ENCODE results near the gene ZNF879.

Gene ZNF879

DNA sequence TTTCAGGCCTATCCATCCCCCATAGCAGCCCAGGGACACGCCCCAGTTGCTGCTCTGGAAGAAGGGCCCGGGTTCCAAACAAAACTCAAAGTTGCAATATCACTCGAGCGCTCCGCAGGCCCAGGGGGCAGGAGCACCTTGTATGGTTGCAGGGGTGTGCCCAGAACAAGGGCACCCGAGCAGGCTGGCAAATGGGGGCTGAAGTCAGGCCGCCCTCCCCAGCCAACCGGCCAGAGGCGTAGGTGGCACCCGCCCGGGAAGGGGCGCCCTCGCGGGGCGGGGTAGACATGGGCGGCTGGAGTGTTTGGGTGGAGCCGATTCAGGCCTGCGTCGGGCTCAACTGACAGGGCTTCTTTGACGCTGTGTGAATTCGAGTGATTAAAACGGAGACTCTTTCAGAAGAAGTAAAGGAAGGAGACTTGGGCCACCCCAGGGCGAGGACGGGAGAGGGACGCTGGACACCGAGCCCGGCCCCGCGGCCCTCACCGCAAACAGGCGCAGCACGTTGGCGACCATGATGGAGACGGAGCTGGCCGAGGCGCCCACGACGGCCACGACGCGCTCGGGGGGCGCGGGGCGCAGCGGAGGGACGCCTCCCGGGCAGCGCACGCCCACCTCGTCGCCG is 29.5 kb upstream of the ZNF879 start:
- no peaks in the 10 kb centered on the region for H3K9me3 ChIP-seq (ENCODE audit: insufficient read depth, low read length, severe bottlenecking)
- H3K4me2 ChIP-seq (ENCODE audit: insufficient read depth, low read length) = no peak overlapping the region
- ATAC-seq (ENCODE audit: insufficient read depth, low read depth) (no peak), DNase-seq (no peak)
- no peak overlapping the region for H3K4me3 ChIP-seq (ENCODE audit: low read depth in 1 of 2, low read length in 2 of 2)
- H3K9ac ChIP-seq (ENCODE audit: low read depth, low read length) = no peak overlapping the region
- H3K79me2 ChIP-seq (ENCODE audit: insufficient read depth, low read length) = no peaks in the 10 kb centered on the region
- no peaks in the 10 kb centered on the region for H4K20me1 ChIP-seq (ENCODE audit: insufficient read depth, low read length)
- H3K27me3 ChIP-seq (ENCODE audit: insufficient read depth, low read length, poor library complexity) = no peaks in the 10 kb centered on the region
- no peak overlapping the region for H3K27ac ChIP-seq (ENCODE audit: low read length)
- H3K36me3 ChIP-seq (ENCODE audit: insufficient read depth, low read length) = no peaks in the 10 kb centered on the region
- H3K4me1 ChIP-seq (ENCODE audit: insufficient read depth, low read length) = no peaks in the 10 kb centered on the region
- no peak for TF ChIP-seq EZH2 (IDR thresholded peaks at IDR 0.05; ENCODE audit: borderline replicate concordance, low read depth, low read length, severe bottlenecking)
- TF ChIP-seq, protein P1, sequence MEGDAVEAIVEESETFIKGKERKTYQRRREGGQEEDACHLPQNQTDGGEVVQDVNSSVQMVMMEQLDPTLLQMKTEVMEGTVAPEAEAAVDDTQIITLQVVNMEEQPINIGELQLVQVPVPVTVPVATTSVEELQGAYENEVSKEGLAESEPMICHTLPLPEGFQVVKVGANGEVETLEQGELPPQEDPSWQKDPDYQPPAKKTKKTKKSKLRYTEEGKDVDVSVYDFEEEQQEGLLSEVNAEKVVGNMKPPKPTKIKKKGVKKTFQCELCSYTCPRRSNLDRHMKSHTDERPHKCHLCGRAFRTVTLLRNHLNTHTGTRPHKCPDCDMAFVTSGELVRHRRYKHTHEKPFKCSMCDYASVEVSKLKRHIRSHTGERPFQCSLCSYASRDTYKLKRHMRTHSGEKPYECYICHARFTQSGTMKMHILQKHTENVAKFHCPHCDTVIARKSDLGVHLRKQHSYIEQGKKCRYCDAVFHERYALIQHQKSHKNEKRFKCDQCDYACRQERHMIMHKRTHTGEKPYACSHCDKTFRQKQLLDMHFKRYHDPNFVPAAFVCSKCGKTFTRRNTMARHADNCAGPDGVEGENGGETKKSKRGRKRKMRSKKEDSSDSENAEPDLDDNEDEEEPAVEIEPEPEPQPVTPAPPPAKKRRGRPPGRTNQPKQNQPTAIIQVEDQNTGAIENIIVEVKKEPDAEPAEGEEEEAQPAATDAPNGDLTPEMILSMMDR (IDR thresholded peaks at IDR 0.05; ENCODE audit: borderline replicate concordance, extremely low read depth, low read length, poor library complexity, severe bottlenecking) = no peak
- H2AFZ ChIP-seq (ENCODE audit: low read depth, low read length) = no peak overlapping the region

DNA sequence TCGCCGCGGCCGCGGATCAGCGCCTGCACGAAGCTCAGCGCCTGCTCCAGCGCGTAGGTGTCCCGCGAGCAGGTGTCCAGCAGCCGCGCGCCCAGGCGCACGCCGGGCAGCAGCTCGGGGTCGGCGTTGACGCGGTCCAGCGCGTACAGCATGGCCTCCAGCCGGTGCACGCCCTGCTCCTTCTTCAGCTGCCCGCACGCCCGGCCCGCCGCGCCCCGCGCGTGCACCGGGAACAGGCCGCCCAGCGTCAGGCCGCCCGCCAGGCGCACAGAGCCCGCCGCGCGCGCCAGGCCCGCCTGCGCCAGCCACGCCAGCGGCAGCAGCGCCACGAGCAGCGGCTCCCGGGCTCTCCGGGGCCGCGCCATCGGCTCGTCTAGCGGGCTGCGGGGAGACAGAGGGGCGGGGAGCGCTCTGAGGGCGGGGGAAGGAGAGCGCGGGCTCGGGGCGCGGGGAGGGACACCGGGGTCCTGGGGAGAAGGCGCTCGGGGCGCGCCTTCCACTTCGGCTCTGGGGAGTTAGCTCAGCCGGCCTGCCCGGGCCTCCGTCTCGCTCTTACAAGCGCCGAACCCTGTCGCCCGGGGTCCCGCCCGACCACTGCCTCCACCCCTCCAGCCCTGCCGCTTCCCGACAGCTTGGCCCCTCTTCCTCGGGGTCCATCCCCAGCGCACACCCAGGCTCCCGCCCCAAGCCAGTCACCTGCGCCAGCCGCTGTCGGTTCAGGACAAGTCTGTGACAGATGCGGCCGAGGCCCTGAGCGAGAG is 28.8 kb upstream of the ZNF879 start, which contains the start of gene GRM6:
Gene GRM6, minus strand, starts transcription at position 741 of the 761 bp plus-strand sequence. Its CDS starts 376 bp downstream, at position 365.
- Histone ChIP-seq H3K27me3 (ENCODE audit: insufficient read depth, low read length, poor library complexity) (no peaks in the 10 kb centered on the region), H3K4me3 (ENCODE audit: low read depth in 1 of 2, low read length in 2 of 2) (no peak within 1 kb of the TSS), H3K27ac (ENCODE audit: low read length) (no peak within 1 kb of the TSS), H3K9ac (ENCODE audit: low read depth, low read length) (no peak within 1 kb of the TSS), H3K79me2 (ENCODE audit: insufficient read depth, low read length) (no peaks in the 10 kb centered on the region), H3K9me3 (ENCODE audit: insufficient read depth, low read length, severe bottlenecking) (no peaks in the 10 kb centered on the region), H4K20me1 (ENCODE audit: insufficient read depth, low read length) (no peaks in the 10 kb centered on the region), H3K36me3 (ENCODE audit: insufficient read depth, low read length) (no peaks in the 10 kb centered on the region), H3K4me1 (ENCODE audit: insufficient read depth, low read length) (no peaks in the 10 kb centered on the region), H3K4me2 (ENCODE audit: insufficient read depth, low read length) (no peak within 1 kb of the TSS), H2AFZ (ENCODE audit: low read depth, low read length) (no peak within 1 kb of the TSS)
- ATAC-seq (ENCODE audit: insufficient read depth, low read depth) (no peak), DNase-seq (no peak)
- TF ChIP-seq, protein P1 (IDR thresholded peaks at IDR 0.05; ENCODE audit: borderline replicate concordance, extremely low read depth, low read length, poor library complexity, severe bottlenecking) = no peak
- no peak for TF ChIP-seq EZH2 (IDR thresholded peaks at IDR 0.05; ENCODE audit: borderline replicate concordance, low read depth, low read length, severe bottlenecking)

DNA sequence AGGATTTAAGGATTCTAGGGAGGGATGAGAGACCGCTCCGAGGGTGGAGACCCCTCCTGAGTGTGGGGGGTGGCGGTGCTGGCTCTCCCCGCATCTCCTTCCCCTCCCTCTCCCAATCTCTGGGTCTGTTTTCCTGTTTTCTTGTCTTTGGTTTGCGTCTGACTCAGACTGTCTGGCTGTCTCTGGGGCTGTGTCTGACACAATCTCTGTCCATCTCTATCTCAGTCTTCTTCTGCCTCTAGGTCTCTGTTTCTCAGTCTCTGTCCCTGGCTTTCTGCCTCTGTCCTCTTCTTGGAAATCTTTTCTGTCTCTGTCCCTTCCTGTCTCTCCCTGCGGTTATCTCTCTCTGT is 28.3 kb upstream of the ZNF879 start:
- no peak for ATAC-seq (ENCODE audit: insufficient read depth, low read depth)
- no peak for DNase-seq
- no peaks in the 10 kb centered on the region for H4K20me1 ChIP-seq (ENCODE audit: insufficient read depth, low read length)
- no peaks in the 10 kb centered on the region for H3K79me2 ChIP-seq (ENCODE audit: insufficient read depth, low read length)
- H3K27me3 ChIP-seq (ENCODE audit: insufficient read depth, low read length, poor library complexity) = no peaks in the 10 kb centered on the region
- H3K4me1 ChIP-seq (ENCODE audit: insufficient read depth, low read length) = no peaks in the 10 kb centered on the region
- H3K4me3 ChIP-seq (ENCODE audit: low read depth in 1 of 2, low read length in 2 of 2) = no peak overlapping the region
- no peak for TF ChIP-seq EZH2 (IDR thresholded peaks at IDR 0.05; ENCODE audit: borderline replicate concordance, low read depth, low read length, severe bottlenecking)
- H3K9me3 ChIP-seq (ENCODE audit: insufficient read depth, low read length, severe bottlenecking) = no peaks in the 10 kb centered on the region
- no peak overlapping the region for H3K27ac ChIP-seq (ENCODE audit: low read length)
- H3K4me2 ChIP-seq (ENCODE audit: insufficient read depth, low read length) = no peak overlapping the region
- no peaks in the 10 kb centered on the region for H3K36me3 ChIP-seq (ENCODE audit: insufficient read depth, low read length)
- H3K9ac ChIP-seq (ENCODE audit: low read depth, low read length) = no peak overlapping the region
- H2AFZ ChIP-seq (ENCODE audit: low read depth, low read length) = no peak overlapping the region

DNA sequence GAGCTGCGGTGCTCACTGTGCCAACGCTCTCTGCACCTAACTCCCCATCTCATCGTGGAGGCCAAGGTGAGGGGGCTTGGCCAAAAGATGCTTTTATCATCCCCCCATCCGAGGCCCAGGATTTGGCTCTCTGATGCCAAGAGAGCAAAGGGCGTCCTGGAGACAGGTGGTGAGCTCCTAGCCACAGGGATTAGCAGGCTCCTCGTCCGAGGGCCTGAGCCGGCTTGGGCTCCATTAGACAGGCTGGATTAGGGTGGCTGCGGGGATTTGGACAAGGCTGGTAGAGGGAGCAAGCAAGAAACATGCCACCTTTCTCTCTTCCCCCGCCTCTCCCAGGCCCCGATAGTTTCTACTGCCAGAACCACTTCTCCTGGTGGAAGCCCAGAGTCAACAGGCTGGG is 27.4 kb upstream of the ZNF879 start:
- H3K4me1 ChIP-seq (ENCODE audit: insufficient read depth, low read length) = no peaks in the 10 kb centered on the region
- H3K4me2 ChIP-seq (ENCODE audit: insufficient read depth, low read length) = no peak overlapping the region
- TF ChIP-seq EZH2 (IDR thresholded peaks at IDR 0.05; ENCODE audit: borderline replicate concordance, low read depth, low read length, severe bottlenecking) = no peak
- TF ChIP-seq, protein P1 (IDR thresholded peaks at IDR 0.05; ENCODE audit: borderline replicate concordance, extremely low read depth, low read length, poor library complexity, severe bottlenecking) = no peak
- no peaks in the 10 kb centered on the region for H4K20me1 ChIP-seq (ENCODE audit: insufficient read depth, low read length)
- H2AFZ ChIP-seq (ENCODE audit: low read depth, low read length) = no peak overlapping the region
- no peak overlapping the region for H3K9ac ChIP-seq (ENCODE audit: low read depth, low read length)
- no peak for ATAC-seq (ENCODE audit: insufficient read depth, low read depth)
- H3K36me3 ChIP-seq (ENCODE audit: insufficient read depth, low read length) = no peaks in the 10 kb centered on the region
- no peak overlapping the region for H3K4me3 ChIP-seq (ENCODE audit: low read depth in 1 of 2, low read length in 2 of 2)
- H3K9me3 ChIP-seq (ENCODE audit: insufficient read depth, low read length, severe bottlenecking) = no peaks in the 10 kb centered on the region
- H3K27me3 ChIP-seq (ENCODE audit: insufficient read depth, low read length, poor library complexity) = no peaks in the 10 kb centered on the region
- no peaks in the 10 kb centered on the region for H3K79me2 ChIP-seq (ENCODE audit: insufficient read depth, low read length)
- H3K27ac ChIP-seq (ENCODE audit: low read length) = no peak overlapping the region
- no peak for DNase-seq
